Stimulated activated CD8-positive, alpha-beta memory T cell treated with anti-CD3 and anti-CD28 coated beads, Interleukin-15, amount 100 ng/mL, for 1 hour (primary cell): ENCODE data around the gene ITGAV.

Experiments
- DNase-seq: peaks from one replicate; pipeline ENCODE4 v3.0.0-alpha.2; 2020; ENCODE audit warnings: low read depth

Gene ITGAV

GRCh38 chr2:186669146-186669545 is 79.3 kb downstream of the ITGAV start:
- no peak for DNase-seq

GRCh38 chr2:186670831-186671230 is 81.0 kb downstream of the ITGAV start:
- DNase-seq: no peak

GRCh38 chr2:186675380-186675779 is 85.5 kb downstream of the ITGAV start:
- DNase-seq: no peak

GRCh38 chr2:186683341-186683740 is 93.5 kb downstream of the ITGAV start:
- no peak for DNase-seq

- no peak for DNase-seq
Measured at GRCh38 chr2:186687807-186688211, 98.0 kb downstream of the ITGAV start.

- DNase-seq: no peak
Measured at GRCh38 chr2:186688813-186689212, 99.0 kb downstream of the ITGAV start.

- DNase-seq: no peak
Measured at GRCh38 chr2:186690786-186691185, 100.9 kb downstream of the ITGAV start.

- DNase-seq: no peak
Measured at GRCh38 chr2:186691231-186691630, 101.4 kb downstream of the ITGAV start.

- no peak for DNase-seq
Measured at GRCh38 chr2:186691900-186692299, 102.0 kb downstream of the ITGAV start.

GRCh38 chr2:186693446-186693832 is 103.6 kb downstream of the ITGAV start:
- DNase-seq: no peak

GRCh38 chr2:186695081-186695756 is 105.4 kb downstream of the ITGAV start:
- DNase-seq: no peak

GRCh38 chr2:186696290-186696689 is 106.4 kb downstream of the ITGAV start:
- no peak for DNase-seq

GRCh38 chr2:186696804-186697203 is 106.9 kb downstream of the ITGAV start:
- DNase-seq: no peak

- DNase-seq: no peak
Measured at GRCh38 chr2:186697536-186697935, 107.7 kb downstream of the ITGAV start.

- DNase-seq: no peak
Measured at GRCh38 chr2:186699742-186700141, 109.9 kb downstream of the ITGAV start.

GRCh38 chr2:186702006-186702405 is 112.2 kb downstream of the ITGAV start:
- DNase-seq: no peak

- no peak for DNase-seq
Measured at GRCh38 chr2:186702501-186702900, 112.6 kb downstream of the ITGAV start.

GRCh38 chr2:186704897-186705296 is 115.0 kb downstream of the ITGAV start:
- no peak for DNase-seq

GRCh38 chr2:186709529-186710450 is 119.9 kb downstream of the ITGAV start:
- no peak for DNase-seq

GRCh38 chr2:186713691-186714090 is 123.8 kb downstream of the ITGAV start:
- DNase-seq: no peak

GRCh38 chr2:186714611-186715010 is 124.8 kb downstream of the ITGAV start:
- DNase-seq: no peak

GRCh38 chr2:186716004-186716403 is 126.1 kb downstream of the ITGAV start:
- no peak for DNase-seq

- DNase-seq: no peak
Measured at GRCh38 chr2:186716899-186717298, 127.0 kb downstream of the ITGAV start.
